ENCODE results near the gene VNN1.
"Not testable (repeated sequence)": the region's sequence is repeated elsewhere in the genome, so short reads cannot be mapped to it uniquely, and the experiment has no call there.

Gene VNN1

DNA sequence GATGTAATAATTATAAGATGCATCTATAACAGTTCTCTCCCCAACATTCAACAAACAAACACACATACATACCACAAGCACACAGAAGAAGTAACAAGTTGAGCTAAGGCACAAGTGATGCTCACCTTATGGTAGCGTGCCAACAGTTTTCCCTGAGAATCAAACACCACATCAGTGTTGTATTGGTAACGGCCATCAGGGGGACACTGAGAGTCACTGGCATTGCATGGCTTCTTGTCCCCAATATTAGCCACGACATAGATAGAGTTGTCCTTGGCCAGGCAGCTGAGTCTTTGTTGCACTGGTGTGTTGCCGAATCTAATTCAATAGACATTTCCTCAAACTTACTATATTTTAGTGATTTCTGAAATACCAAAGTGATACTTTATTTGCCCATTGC, 14.8 kb upstream of the VNN1 start:
- no peak for DNase-seq
- in situ Hi-C loops (cut with HindIII; ENCODE audit: low pct_ligation_motif_present, low pct_unique_long_range_greater_than_20kb, low sequenced_read_pairs) = no loop called here

GRCh38 chr6:132726608-132726975, 12.7 kb upstream of the VNN1 start:
- DNase-seq = no peak
- in situ Hi-C loops (cut with HindIII; ENCODE audit: low pct_ligation_motif_present, low pct_unique_long_range_greater_than_20kb, low sequenced_read_pairs) = no loop called here

GRCh38 chr6:132725947-132726607, 12.2 kb upstream of the VNN1 start:
- no peak for DNase-seq
- in situ Hi-C loops (cut with HindIII; ENCODE audit: low pct_ligation_motif_present, low pct_unique_long_range_greater_than_20kb, low sequenced_read_pairs) = no loop called here

DNA sequence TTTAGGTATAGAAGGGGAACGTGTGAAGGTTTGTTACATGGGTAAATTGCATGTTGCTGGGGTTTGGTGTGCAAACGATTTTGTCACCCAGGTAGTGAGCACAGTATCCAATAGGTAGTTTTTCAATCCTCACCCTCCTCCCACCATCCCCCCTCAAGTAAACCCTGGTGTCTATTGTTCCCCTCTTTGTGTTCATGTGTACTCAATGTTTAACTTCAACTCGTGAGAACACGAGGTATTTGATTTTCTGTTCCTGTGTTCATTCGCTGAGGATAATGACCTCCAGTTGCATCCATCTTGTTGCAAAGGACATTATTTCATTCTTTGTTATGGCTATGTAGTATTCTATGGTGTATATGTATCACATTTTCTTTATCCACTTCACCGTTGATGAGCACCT, 11.6 kb upstream of the VNN1 start:
- no peak for DNase-seq
- in situ Hi-C loops (cut with HindIII; ENCODE audit: low pct_ligation_motif_present, low pct_unique_long_range_greater_than_20kb, low sequenced_read_pairs) = no loop called here

- in situ Hi-C loops (cut with HindIII; ENCODE audit: low pct_ligation_motif_present, low pct_unique_long_range_greater_than_20kb, low sequenced_read_pairs) = no loop called here
- peak; percentile 45 for DNase-seq
These were observed 6.0 kb upstream of the VNN1 start for GRCh38 chr6:132719736-132720448.

- no peak for DNase-seq
- in situ Hi-C loops (cut with HindIII; ENCODE audit: low pct_ligation_motif_present, low pct_unique_long_range_greater_than_20kb, low sequenced_read_pairs) = no loop called here
These were observed 2.2 kb upstream of the VNN1 start for GRCh38 chr6:132715881-132716637.

DNA sequence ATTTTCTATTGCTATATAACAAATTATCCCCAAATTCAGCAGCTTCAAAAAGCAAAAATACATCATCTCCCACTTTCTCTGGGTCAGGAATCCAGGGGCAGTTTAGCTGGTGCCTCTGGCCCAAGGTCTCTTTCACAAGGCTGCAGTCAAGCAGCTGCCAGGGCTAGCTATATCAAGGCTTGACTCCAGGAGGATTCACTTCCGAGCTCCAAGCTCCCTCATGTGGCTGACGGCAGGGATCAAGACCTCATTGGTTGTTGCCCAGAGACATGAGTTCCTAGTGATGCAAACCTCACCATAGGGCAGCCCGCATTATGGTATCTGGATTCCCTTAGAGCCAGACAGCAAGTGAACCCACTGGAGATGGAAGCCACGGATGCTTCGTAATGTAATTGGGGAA, 1.3 kb upstream of the VNN1 start:
- DNase-seq = peak; percentile 72

DNA sequence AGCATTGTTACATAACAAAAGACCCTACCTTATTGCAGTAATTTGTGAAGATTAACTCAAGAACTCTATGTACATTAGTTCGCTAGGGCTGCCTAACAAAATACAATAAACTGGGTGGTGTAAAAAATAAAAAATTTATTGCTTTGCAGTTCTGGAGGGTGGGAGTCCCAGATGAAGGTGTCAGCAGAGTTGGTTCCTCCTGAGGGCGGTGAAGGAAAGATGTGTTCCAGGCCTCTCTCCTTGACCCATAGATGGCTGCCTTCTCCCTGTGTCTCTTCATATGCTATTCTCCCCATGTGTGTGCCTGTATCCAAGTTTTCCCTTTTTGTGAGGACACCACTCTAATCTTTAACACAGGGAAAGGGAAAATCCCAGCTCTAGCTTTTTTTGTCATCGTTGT, 305 bp upstream of the VNN1 start:
- in situ Hi-C loops (cut with HindIII; ENCODE audit: low pct_ligation_motif_present, low pct_unique_long_range_greater_than_20kb, low sequenced_read_pairs) = no loop called here
- DNase-seq = no peak

More for the DNA sequence above, 1.3 kb upstream of the VNN1 start:
- in situ Hi-C loops (cut with HindIII; ENCODE audit: low pct_ligation_motif_present, low pct_unique_long_range_greater_than_20kb, low sequenced_read_pairs) = no loop called here

DNA sequence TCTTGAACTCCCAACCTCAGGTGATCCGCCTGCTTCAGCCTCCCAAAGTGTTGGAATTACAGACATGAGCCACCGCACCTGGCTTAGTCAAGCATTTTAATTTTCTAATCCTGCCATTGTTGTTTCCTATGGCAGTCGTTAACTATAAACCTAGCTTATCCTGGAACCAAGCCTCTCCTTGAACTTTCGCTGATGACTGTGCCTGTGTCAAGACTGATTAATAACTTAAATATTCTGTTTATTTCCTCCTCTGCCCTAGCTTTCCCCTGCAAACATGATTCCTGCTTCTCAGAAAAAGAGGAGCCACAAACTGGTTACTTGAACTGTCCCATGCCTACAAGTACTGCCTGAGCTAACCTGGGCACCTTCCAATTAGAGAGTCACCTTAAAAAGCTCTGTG, 1.5 kb downstream of the VNN1 start:
- peak; percentile 37 for DNase-seq
- in situ Hi-C loops (cut with HindIII; ENCODE audit: low pct_ligation_motif_present, low pct_unique_long_range_greater_than_20kb, low sequenced_read_pairs) = no loop called here

DNA sequence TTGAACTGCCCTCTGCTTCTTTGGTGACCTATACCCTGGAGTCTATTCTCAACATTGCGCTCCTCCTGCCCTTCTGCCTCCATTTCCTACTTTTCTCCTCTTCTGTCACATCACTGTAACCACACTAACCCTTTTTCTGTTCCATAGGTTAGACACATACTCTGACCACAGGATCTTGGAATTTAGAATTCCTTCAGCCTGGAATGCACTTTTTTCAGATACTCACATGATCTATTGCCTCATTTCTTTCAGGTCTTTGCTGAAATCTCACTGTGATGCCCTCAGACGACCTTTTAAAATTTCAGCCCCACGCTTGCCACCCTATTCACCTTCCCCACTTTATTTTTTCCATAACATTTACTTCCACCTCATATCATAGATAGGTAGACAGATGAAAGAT, 5.1 kb downstream of the VNN1 start:
- DNase-seq = no peak

GRCh38 chr6:132708002-132708401, 5.9 kb downstream of the VNN1 start:
- in situ Hi-C loops (cut with HindIII; ENCODE audit: low pct_ligation_motif_present, low pct_unique_long_range_greater_than_20kb, low sequenced_read_pairs) = no loop called here

More for the DNA sequence above, 5.1 kb downstream of the VNN1 start:
- in situ Hi-C loops (cut with HindIII; ENCODE audit: low pct_ligation_motif_present, low pct_unique_long_range_greater_than_20kb, low sequenced_read_pairs) = no loop called here

DNA sequence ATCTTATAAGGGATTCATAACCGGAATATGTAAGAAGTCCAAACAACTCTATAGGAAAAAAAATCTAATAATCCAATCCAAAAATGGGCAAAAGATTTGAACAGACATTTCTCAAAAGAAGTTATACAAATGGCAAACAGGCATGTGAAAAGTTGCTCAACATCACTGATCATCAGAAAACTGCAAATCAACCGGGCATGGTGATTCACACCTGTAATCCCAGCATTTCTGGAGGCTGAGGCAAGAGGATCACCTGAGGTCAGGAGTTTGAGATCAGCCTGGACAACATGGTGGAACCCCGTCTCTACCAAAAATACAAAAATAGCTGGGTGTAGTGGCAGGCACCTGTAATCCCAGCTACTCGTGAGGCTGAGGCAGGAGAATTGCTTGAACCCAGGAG, 7.1 kb downstream of the VNN1 start:
- DNase-seq; in situ Hi-C loops (cut with HindIII; ENCODE audit: low pct_ligation_motif_present, low pct_unique_long_range_greater_than_20kb, low sequenced_read_pairs): not testable (repeated sequence)

More at GRCh38 chr6:132708002-132708401, 5.9 kb downstream of the VNN1 start:
- DNase-seq = no peak

GRCh38 chr6:132703936-132704335, 9.9 kb downstream of the VNN1 start:
- no peak for DNase-seq
- in situ Hi-C loops (cut with HindIII; ENCODE audit: low pct_ligation_motif_present, low pct_unique_long_range_greater_than_20kb, low sequenced_read_pairs) = no loop called here

- no peak for DNase-seq
- in situ Hi-C loops (cut with HindIII; ENCODE audit: low pct_ligation_motif_present, low pct_unique_long_range_greater_than_20kb, low sequenced_read_pairs) = no loop called here
These were observed 15.2 kb downstream of the VNN1 start for GRCh38 chr6:132698608-132699007.

DNA sequence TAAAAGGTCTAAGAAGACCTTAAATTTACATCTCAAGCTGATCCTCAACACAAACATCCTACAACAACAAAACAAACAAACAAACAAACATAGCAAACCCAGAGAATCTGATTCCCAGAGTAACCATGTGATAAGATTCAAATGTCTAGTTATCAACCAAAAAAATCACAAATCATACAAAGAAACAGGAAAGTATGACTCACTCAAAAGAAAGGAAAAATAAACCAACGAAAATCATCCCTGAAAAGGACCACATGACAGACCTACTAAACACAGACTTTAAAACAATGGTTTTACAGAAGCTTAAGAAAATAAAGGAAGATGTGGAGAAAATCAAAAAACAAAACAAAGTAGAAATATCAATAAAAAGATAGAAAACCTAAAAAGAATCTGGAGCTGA, 18.1 kb downstream of the VNN1 start:
- in situ Hi-C loops (cut with HindIII; ENCODE audit: low pct_ligation_motif_present, low pct_unique_long_range_greater_than_20kb, low sequenced_read_pairs) = no loop called here
- no peak for DNase-seq

DNA sequence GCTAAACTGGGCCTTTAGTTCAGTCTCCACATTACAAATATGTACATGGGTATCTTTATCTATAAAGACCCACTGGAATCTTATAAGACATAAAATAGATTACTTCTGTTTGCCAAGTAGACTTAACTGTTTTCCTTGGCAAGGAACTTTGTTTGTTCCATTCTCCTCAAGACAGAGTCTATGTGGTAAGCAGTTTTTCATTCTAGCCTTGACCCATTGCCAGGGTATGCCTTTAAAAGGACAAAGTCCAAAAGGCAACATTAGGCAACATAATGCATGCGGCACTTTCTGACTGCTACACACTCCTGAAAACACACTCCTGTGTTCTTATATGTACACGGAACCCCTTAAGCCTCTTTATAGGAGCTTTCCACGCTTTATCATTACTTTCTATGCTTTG, 20.4 kb downstream of the VNN1 start:
- in situ Hi-C loops (cut with HindIII; ENCODE audit: low pct_ligation_motif_present, low pct_unique_long_range_greater_than_20kb, low sequenced_read_pairs) = no loop called here
- DNase-seq = no peak

- no peak for DNase-seq
- in situ Hi-C loops (cut with HindIII; ENCODE audit: low pct_ligation_motif_present, low pct_unique_long_range_greater_than_20kb, low sequenced_read_pairs) = no loop called here
These were observed 23.2 kb downstream of the VNN1 start for GRCh38 chr6:132690678-132691077.

DNA sequence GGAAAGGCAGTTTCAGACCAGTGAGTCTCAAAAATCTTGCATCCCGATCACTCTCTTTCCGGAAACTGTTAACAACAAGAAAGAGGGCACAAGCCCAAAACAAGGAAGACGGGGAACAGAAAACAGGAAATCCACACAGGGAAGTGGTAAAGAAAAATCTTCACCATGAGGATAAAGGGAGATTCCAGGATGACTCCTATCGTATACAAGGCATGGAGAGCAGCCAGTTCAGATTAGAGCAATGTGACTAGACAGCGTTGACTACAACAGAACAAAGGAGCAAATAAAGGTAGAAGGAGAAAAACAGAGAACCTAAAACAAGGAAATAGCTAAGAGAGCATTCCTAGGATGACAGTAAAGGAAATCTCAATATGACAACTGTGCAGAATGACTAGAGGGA, 26.5 kb downstream of the VNN1 start:
- peak; percentile 7 for DNase-seq
- in situ Hi-C loops (cut with HindIII; ENCODE audit: low pct_ligation_motif_present, low pct_unique_long_range_greater_than_20kb, low sequenced_read_pairs) = no loop called here

DNA sequence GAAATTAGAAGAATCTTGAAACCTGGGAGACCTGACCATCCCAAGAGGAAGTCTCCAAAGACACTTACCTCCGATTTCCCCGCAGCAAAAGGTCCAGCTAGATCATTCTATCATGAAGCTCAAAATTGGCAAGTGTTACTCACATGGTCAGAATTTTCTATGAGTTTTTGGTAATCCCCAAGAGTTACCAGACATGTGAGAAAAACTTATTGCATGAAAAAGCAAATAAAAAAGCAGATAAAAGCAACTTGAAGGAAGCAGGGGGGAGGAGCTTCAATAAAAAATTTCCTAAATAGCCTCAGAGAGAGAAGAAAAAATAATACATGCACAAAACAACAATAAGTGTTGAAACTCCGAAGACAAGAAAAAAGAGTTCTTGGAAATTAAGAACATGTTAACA, 27.3 kb downstream of the VNN1 start:
- DNase-seq = no peak
- in situ Hi-C loops (cut with HindIII; ENCODE audit: low pct_ligation_motif_present, low pct_unique_long_range_greater_than_20kb, low sequenced_read_pairs) = no loop called here

- in situ Hi-C loops (cut with HindIII; ENCODE audit: low pct_ligation_motif_present, low pct_unique_long_range_greater_than_20kb, low sequenced_read_pairs) = no loop called here
- DNase-seq = no peak
These were observed 28.8 kb downstream of the VNN1 start for GRCh38 chr6:132685009-132685408.

Measured in ACHN (cell line).